Ovary (tissue), 9 donors: ENCODE measurements around the gene TTC28. TPM values are rescaled to one million over a fixed set of nuclear protein-coding genes. Genes with fewer than 3 reads are reported as not detected.

Experiments
- DNase-seq, 5 donors: peaks; one replicate each; pipeline ENCODE4 v3.0.0-alpha.2; 2019 to 2020
- H3K27ac ChIP-seq, 2 donors: fragments of 200-600 bp; one replicate each; pipeline versions ENCODE4 v1.5.1 to v1.8.0; 2019 to 2022
- H3K27me3 ChIP-seq: fragments of 200-600 bp; one replicate; pipeline ENCODE4 v1.8.0; 2022
- H3K36me3 ChIP-seq: fragments of 200-600 bp; sonication (generic); one replicate; pipeline ENCODE4 v1.5.1; 2019
- H3K4me1 ChIP-seq: one replicate; pipeline ENCODE4 v1.8.1; 2013; ENCODE audit warnings: mild to moderate bottlenecking, moderate library complexity; ENCODE audit not compliant: insufficient read depth
- H3K4me3 ChIP-seq: fragments of 200-600 bp; sonication (generic); one replicate; pipeline ENCODE4 v1.5.1; 2017
- H3K9me3 ChIP-seq, 2 donors: fragments of 200-600 bp in 1 of 2; sonication (generic) in 1 of 2; one replicate each; pipeline versions ENCODE4 v1.5.1 to v1.8.1; 2013 to 2019; ENCODE audit warnings: mild to moderate bottlenecking in 1 of 2, moderate library complexity in 1 of 2
- EP300 ChIP-seq: sonication (generic); formaldehyde crosslinking; IDR thresholded peaks from one replicate; pipeline ENCODE4 v1.6.1; 2017; ENCODE audit warnings: antibody characterized with exemption
- POLR2A ChIP-seq: fragments of 450-650 bp; IDR thresholded peaks from one replicate; pipeline ENCODE4 v1.6.1; 2017; ENCODE audit warnings: antibody characterized with exemption, mild to moderate bottlenecking, moderate library complexity
- WGBS, 3 donors: extraction: QIAGEN DNeasy Blood & Tissue Kit in 1 of 3; methylation state at CpG; one replicate each; pipeline versions ENCODE4 v1.1.5 to v1.1.7; 2013 to 2017; 5-methylcytosine and 5-hydroxymethylcytosine counted together
- intact Hi-C, 4 donors: fragments of 100-400 bp; cut with DNase I; formaldehyde crosslinking; loops; one replicate each; pipeline versions ENCODE4 v1.11.0 to v1.15.1; 2022 to 2023
- polyA plus RNA-seq, 2 donors: library from polyadenylated mRNA; stranded (reverse); fragments of 200-250 nt in 1 of 2; fragments of 350-450 nt in 1 of 2; fragmentation: Illumina TruSeq in 1 of 2; extraction: RNeasy Lipid Tissue Mini Kit (QIAGEN cat#74804) in 1 of 2; gene quantifications; one replicate each; pipeline ENCODE4 v1.2.3, GENCODE V29; 2013 to 2014
- total RNA-seq, 7 donors: library from RNA; depleted of rRNA in 2 of 7; stranded (reverse); fragments of >200 nt in 2 of 7; fragmentation: NEBNext Ultra II Directional in 3 of 7; extraction: Animal tissue kit (Norgen Biotek cat#: 25700) in 3 of 7; gene quantifications; one replicate each; pipeline versions ENCODE4 v1.1.0 to v1.2.4, GENCODE V29; 2016 to 2023
- TF ChIP-seq, protein P1 (sequence below), 3 donors: fragments of 450-650 bp in 2 of 3; fragments of 200-600 bp in 1 of 3; IDR thresholded peaks; one replicate each; pipeline versions ENCODE4 v1.5.1 to v1.8.0; 2016 to 2022; ENCODE audit warnings: antibody characterized with exemption in 3 of 3, mild to moderate bottlenecking in 1 of 3
- donor health status: DM: no; HTN: no; CAD: no; lungs with moderate emphysema.
- donor health status: DM: no; HTN: no; CAD: no.
- donor health status: Bipolar disorder and iron deficiency.
- donor health status: DM: yes; HTN: yes; CAD: no.
- donor health status: DM: no; HTN: no; CAD: no.
- donor health status: DM: yes; HTN: yes; CAD: no.

TTC28 gene
- total and polyA plus RNA-seq, 9 donors = 16.7 to 127 (median 72.9) TPM

DNA sequence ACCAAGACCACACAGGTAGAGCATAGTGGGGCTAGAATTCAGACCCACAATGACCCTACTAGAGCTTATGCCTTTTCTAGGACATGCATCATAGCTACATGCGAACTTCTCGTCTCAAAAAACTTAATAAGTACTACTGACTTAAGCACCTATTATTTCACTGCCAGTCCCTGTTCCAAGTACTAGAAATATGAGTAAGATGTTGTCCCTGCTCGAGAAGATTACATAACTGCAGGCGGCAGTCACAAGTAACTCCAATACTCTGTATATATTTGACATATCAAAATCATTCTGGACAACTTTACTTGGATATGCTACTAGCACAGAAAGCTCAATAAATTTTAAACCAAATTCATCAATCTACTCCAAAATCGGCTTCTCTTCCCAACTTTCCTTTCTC is 235.0 kb downstream of the TTC28 start:
- H3K4me1 ChIP-seq = peaks cover 10% of the 10 kb centered on the region
- H3K27me3 ChIP-seq = no peaks in the 10 kb centered on the region
- H3K4me3 ChIP-seq = no peak overlapping the region
- H3K9me3 ChIP-seq = no peaks in the 10 kb centered on the region
- no peak overlapping the region for H3K27ac ChIP-seq
- intact Hi-C loops = loop anchor here in 2 of 4 donors (5.0 to 10.0 kb wide), 2 partner anchors 392 to 420 kb away; no protein-coding TSS in a partner anchor
- 70 to 79% (median 74%) methylated on average over 5 of the region's 5 CpGs for WGBS, 3 donors
- no peaks in the 10 kb centered on the region for H3K36me3 ChIP-seq
- TF ChIP-seq, protein P1, sequence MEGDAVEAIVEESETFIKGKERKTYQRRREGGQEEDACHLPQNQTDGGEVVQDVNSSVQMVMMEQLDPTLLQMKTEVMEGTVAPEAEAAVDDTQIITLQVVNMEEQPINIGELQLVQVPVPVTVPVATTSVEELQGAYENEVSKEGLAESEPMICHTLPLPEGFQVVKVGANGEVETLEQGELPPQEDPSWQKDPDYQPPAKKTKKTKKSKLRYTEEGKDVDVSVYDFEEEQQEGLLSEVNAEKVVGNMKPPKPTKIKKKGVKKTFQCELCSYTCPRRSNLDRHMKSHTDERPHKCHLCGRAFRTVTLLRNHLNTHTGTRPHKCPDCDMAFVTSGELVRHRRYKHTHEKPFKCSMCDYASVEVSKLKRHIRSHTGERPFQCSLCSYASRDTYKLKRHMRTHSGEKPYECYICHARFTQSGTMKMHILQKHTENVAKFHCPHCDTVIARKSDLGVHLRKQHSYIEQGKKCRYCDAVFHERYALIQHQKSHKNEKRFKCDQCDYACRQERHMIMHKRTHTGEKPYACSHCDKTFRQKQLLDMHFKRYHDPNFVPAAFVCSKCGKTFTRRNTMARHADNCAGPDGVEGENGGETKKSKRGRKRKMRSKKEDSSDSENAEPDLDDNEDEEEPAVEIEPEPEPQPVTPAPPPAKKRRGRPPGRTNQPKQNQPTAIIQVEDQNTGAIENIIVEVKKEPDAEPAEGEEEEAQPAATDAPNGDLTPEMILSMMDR (IDR thresholded peaks at IDR 0.05) = no peak
- TF ChIP-seq POLR2A (no peak), EP300 (no peak)
- no peak for DNase-seq

DNA sequence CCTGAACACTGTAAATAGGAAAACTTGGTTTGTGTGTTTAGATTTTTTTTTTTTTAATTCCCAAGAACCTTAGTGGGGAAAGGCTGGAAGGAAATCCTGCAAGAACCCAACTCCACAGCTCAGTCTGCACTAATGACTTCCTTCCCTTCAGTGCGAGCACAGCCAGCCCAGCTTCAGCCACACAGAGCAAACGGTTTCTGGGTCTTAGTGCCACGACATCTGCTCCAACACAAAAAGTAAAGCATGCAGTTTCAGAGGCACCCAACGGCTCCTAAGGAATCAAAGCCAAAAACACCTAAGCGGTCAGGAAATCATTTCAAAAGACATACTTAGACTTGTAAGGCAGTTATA is 236.1 kb downstream of the TTC28 start:
- Histone ChIP-seq H3K27me3 (no peaks in the 10 kb centered on the region), H3K4me3 (peak overlapping the region; percentile 56), H3K27ac (peak overlapping the region in 1 of 2 donors; percentile 79), H3K9me3 (no peaks in the 10 kb centered on the region), H3K36me3 (no peaks in the 10 kb centered on the region), H3K4me1 (peaks cover 10% of the 10 kb centered on the region)
- DNase-seq = peak; percentile 57 to 66 (median 63)
- WGBS, 3 donors = 2% methylated on average over 5 of the region's 5 CpGs
- no peak for TF ChIP-seq EP300
- no peak for TF ChIP-seq POLR2A
- TF ChIP-seq, protein P1 (IDR thresholded peaks at IDR 0.05) = no peak
- intact Hi-C loops = loop anchor here in 2 of 4 donors (5.0 to 10.0 kb wide), 2 partner anchors 391 to 419 kb away; no protein-coding TSS in a partner anchor

DNA sequence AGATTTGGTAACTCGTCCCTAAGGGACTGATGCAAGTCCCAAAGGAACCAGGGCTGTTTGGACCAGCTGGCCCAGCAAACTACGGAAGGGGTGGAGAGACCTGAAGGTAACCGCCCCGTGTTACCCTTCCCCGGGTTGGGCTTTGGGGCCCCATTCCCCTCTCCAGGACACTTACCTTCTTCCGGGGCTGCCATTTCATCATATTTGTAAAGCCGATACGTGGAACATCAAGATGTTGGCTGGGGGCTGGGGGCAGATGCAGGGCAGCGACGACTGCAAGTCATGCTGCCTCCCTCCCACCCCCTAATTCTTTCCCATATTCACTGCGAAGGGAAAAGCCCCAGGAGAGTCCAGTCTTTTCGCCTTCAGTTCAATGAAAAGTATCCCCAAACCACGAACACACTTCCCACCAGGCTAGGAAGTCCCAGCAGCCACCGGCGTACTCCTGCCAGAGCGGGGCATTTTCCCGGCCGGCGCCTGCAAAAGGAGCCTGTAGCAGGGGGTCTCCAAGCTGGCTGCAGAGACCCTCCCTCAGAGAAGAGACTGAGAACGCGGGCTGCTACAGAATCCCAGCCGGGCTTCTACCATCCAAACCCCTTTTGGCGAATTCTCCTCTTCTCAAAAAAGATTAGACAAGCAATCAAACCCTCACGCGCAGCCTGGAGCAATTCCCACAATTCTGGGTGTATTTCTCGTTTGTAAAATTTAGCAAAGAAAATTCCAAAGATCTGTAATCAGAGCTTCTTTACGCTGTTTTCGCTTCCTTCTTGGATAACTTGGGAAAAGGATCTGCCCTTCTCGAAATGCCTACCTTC is 236.7 kb downstream of the TTC28 start:
- Histone ChIP-seq H3K9me3 (no peaks in the 10 kb centered on the region), H3K27me3 (no peaks in the 10 kb centered on the region), H3K36me3 (no peaks in the 10 kb centered on the region), H3K27ac (peak overlapping the region; percentile 28 to 79), H3K4me1 (peaks cover 10% of the 10 kb centered on the region), H3K4me3 (peak overlapping the region; percentile 56)
- WGBS, 3 donors = 0 to 1% (median 1%) methylated on average over 29 of the region's 29 CpGs
- intact Hi-C loops = loop anchor here in 2 of 4 donors (5.0 to 10.0 kb wide), 2 partner anchors 391 to 418 kb away; no protein-coding TSS in a partner anchor
- peak; percentile 25 to 56 (median 35) for DNase-seq
- TF ChIP-seq, protein P1 (IDR thresholded peaks at IDR 0.05) = no peak
- TF ChIP-seq POLR2A (no peak), EP300 (no peak)

DNA sequence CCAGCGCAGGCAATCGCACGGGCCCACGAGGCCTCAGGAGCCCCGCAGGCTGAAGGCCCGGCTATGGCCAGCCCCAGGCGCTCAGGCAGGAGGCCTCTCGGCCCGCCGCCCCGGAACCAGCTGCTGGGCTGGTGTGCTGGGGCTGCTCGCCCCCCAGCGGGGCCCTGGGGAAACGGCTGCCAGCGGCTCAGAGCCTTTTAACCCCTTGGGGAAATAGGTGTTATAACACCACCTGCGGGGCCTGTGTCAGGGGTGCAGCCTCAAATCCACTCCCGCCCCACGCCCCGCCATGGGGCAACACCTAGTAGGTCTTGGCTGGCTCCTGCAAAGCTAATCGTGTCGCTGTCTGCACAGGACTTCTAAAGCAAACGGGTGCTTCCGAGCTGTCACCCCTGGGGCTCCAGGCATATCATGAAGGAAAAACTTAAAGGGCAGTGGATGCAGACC is 237.4 kb downstream of the TTC28 start:
- Histone ChIP-seq H3K27me3 (no peaks in the 10 kb centered on the region), H3K9me3 (no peaks in the 10 kb centered on the region), H3K4me1 (peaks cover 13% of the 10 kb centered on the region), H3K36me3 (no peaks in the 10 kb centered on the region), H3K27ac (peak overlapping the region; percentile 28 to 79), H3K4me3 (peak overlapping the region; percentile 56)
- no peak for TF ChIP-seq POLR2A
- TF ChIP-seq, protein P1 (IDR thresholded peaks at IDR 0.05) = peak; percentile 72 to 80 (median 78)
- 0% methylated on average over 23 of the region's 23 CpGs for WGBS, 3 donors
- intact Hi-C loops = loop anchor here in 2 of 4 donors (5.0 to 10.0 kb wide), 2 partner anchors 390 to 417 kb away; no protein-coding TSS in a partner anchor
- peak; percentile 80 to 91 (median 86) for DNase-seq
